NCI-H510A treated with DMSO at 0.1 percent for 48 hours (cell line): ENCODE data around the gene MACROD2.

Source experiments
- DNase-seq: peaks from one replicate; lab custom pipeline; 2025; lab: John Stamatoyannopoulos, UW

Gene MACROD2

DNA sequence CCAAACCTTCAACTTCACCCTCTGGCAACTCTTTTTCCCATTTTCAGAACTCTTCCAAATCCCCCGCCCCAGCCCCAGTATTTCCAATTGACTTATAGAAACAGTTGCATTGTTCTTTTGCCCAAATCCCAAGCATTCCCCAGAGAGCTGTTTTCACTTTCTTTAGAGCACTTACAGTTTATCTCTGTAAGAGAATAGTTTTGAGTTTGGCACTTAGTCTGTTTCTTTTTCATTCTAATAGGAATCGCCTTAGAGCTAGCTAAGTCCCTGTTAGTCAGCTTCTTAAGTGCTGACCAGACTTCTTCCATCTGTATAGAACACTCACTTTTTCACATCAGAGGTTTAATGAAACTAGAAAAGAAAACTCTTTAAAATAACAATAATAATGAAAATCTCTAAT is 716.3 kb downstream of the MACROD2 start:
- no peak for DNase-seq

DNA sequence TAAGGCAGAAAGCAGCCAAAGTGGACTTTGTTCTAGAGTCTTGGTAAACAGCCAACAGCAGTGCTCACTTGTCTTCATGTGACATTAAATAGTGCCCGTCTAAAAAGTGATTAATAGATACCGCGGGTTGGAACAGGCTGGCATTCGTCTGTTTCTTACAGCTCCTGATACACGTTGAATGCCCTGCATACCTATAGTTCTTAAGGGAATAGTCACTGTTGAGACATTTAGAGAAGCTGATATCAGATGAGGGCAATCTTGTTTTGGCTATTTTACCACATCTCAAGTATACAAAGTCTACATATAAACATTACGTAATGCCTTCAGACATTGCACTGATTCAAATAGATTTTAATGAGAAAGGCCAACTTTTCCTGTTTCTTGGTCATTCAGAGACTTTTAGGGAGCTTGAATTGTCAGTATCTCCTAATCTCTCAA is 717.0 kb downstream of the MACROD2 start:
- no peak for DNase-seq

- DNase-seq: no peak
These were observed 720.1 kb downstream of the MACROD2 start for GRCh38 chr20:14715400-14715799.

GRCh38 chr20:14716351-14716801 is 721.1 kb downstream of the MACROD2 start:
- no peak for DNase-seq

DNA sequence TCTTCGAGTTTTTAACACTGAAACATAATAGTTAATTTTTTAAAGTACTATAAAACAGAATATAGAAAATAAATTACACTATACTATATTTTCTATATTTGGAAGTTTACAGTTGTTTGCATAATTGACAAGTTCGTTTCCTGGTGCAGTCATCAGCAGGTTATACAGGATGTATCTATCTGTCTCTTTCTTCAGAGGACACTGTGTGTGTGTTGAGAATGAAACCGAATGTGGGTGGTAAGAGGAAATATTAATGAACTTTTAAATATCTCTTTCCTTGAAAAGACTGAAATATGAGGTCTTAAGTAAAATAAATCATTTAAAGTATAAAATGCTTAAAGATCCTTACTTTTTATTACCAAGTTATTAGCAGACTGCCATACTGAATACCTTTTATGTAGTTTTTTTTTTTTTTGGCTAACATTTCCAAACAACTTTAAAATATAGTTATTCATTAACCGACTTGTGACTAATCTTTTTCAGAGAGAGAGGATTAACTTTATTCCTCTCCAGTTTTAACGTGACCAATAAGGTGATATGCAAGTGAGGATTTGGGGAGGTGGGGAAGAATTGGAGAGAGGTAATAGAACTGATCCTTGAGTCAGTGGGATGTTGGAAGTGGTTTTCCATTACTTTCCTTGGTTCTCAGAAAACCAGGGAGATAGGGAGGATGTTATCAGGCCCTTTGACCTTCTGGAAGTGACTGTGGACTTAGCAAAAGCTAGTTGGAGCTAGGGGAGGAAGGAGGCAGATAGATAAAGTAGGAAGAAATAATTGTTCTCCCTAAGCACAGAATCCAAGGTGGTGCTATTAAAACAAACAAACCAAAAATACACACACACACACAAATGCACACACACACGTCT is 722.1 kb downstream of the MACROD2 start:
- DNase-seq: no peak

GRCh38 chr20:14720251-14720650 is 724.9 kb downstream of the MACROD2 start:
- DNase-seq: no peak

- no peak for DNase-seq
These were observed 726.7 kb downstream of the MACROD2 start for GRCh38 chr20:14721926-14722452.

GRCh38 chr20:14723614-14724013 is 728.3 kb downstream of the MACROD2 start:
- DNase-seq: no peak

DNA sequence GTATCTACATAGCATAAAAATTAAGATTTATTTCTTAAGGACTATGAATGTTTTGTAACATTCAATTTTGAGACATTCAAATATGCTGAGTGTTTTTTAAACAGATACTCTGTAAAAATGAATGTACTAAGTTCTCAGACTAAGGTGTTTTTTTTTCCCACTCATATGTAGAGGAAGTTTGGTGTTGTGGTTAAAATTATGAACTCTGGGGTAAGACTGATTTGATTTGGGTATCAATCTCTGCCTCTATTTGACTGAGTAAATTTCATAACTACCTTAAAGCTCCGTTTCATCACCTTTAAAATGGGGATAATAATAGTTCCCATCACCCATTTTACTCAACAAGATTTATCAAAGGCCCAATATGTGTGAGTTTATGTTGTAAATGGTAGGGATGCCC is 728.7 kb downstream of the MACROD2 start:
- no peak for DNase-seq

DNA sequence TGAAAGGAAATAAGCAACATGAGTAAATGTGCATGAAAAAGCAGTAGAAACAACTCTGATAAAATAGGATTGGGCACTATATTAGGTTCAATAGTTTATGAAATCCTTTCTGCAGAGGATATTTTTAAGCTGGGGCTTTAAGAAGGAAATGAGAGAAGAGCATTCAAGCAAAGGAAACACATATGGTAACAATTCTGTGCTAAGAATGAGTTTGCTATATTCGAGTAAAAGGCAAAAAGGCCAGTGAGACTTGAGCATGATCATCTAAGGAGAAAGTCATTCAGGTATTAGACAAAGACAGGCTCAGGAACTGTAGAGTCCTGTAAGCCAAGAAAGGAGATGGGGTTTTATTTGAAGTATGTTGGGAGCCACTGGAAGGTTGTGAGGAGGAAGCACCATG is 729.2 kb downstream of the MACROD2 start:
- no peak for DNase-seq

GRCh38 chr20:14726591-14726990 is 731.3 kb downstream of the MACROD2 start:
- no peak for DNase-seq

DNA sequence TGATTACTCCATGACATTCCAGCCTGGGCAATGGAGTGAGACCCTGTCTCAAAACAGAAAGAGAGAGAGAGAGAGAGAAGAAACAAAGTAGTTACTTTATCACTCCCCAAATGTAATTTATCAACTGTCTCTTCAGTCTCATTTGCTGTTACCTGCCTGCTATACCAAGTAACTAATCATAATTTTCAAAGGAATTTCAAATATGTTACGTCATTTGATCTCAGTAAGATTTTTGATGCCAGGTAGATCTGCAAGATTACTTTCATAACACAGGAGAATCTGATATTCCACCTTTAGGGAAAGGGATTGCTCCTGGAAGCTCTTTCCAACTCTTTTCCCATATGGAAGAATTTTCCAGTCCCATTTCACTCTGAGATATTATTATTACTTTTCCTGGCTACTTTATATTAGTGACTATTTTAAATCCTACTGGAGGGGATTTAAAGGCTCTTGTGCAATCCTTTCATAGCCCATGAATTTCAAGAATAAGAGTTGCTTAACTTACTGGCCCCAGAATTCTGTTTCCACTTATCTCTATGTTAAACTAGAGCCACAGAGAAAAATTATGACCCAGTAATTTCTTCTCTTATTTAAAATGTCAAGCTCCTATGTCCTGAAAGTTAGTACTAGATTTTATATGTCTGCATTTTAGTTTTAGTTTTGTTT is 732.3 kb downstream of the MACROD2 start:
- DNase-seq: no peak

- no peak for DNase-seq
These were observed 734.1 kb downstream of the MACROD2 start for GRCh38 chr20:14729390-14729789.

GRCh38 chr20:14732343-14732742 is 737.0 kb downstream of the MACROD2 start:
- no peak for DNase-seq

GRCh38 chr20:14732996-14733395 is 737.7 kb downstream of the MACROD2 start:
- no peak for DNase-seq

DNA sequence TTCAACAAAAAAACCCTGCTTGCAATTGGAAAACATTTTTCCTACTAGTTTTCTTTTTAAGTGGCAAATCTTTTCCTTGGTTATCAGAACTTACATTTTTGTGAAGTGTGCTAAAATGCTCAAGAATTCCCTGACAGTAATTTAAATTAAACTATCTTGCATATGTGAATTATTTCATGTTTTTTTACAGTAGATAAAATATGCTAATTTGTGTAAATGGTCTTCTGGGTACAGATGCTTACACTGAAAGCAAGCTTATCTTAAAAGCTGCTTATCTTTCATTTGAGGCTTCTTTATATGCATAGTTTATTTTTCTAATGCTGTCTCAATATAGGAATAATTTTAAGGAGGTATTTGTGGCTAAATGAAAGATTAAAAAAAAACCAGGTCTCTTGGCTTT is 745.1 kb downstream of the MACROD2 start:
- no peak for DNase-seq

GRCh38 chr20:14741616-14742015 is 746.3 kb downstream of the MACROD2 start:
- no peak for DNase-seq

DNA sequence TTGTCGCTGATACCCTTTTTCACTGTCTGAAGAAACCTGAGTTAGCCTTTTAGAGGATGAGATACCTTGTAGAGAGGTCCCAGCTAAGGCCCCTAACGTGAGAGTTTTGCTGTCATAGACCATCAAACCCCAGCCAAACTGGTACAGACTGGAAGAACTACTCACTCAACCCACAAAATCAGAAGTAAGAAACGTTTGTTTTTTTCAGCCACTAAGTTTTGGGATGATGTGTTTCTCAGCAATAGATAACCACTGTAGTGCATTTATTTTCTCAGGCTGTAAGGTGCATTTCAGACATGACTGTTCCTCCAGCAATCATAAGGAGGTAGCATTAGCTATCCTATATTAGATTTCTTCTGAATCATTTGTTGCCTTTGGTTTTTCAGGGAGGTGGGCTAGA is 749.4 kb downstream of the MACROD2 start:
- DNase-seq: no peak

GRCh38 chr20:14745830-14746229 is 750.5 kb downstream of the MACROD2 start:
- no peak for DNase-seq

DNA sequence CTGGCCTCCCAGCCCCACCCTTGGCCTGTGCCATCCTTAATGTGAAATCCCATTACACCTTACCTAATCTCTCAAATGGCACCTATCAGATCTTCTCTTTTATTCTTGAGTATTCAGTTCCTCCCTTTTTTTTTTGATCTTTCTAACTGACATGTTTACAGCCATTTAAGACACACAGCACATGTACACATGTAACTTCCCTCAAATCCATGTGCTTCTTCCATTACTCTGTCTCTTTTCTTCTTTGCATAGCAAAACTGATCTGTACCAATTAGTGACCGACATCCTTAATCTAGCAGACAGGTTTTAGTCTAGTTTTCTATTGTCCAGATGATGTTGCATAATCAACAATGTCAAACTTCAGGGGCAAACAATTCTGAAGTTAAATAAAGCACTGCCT is 755.9 kb downstream of the MACROD2 start:
- no peak for DNase-seq

DNA sequence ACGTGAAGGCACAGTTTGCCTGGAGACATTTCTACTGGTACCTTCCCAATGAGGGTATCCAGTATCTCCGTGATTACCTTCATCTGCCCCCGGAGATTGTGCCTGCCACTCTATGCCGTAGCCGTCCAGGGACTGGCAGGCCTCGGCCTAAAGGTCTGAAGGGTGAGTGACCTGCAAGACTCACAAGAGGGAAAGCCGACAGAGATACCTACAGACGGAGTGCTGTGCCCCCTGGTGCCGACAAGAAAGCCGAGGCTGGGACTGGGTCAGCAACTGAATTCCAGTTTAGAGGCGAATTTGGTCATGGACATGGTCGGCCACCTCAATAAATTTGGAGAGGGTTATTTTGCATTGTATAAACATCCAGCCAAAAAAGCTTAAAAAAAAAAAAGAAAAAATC is 762.4 kb downstream of the MACROD2 start:
- no peak for DNase-seq

- DNase-seq: no peak
These were observed 763.0 kb downstream of the MACROD2 start for GRCh38 chr20:14758356-14758755.

DNA sequence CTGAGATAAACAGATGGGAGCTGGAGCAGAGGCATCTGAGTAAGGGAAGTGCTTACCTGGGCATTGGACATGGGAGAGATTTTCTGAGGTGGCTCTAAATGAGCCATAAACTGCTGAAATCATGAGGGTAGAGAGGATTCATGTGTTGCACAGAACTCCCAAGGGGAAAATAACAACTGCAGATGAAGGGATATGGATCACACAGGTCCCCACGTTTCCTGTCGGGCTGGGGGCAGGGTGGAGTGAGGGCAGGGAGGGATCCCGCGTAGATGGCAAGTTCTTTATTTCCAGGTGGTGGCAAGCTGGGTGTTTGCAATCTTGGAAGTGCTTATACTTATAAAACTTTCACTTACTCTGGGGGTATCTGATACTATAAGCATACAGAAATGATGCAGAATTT is 764.7 kb downstream of the MACROD2 start:
- DNase-seq: no peak
